Measurements from ENCODE around the gene STEAP2. TPM values are rescaled to one million over a fixed set of nuclear protein-coding genes. Genes with fewer than 3 reads are reported as not detected.

Gene STEAP2
- total RNA-seq, 1 donor from 2014 or later, result 11.5 TPM

DNA sequence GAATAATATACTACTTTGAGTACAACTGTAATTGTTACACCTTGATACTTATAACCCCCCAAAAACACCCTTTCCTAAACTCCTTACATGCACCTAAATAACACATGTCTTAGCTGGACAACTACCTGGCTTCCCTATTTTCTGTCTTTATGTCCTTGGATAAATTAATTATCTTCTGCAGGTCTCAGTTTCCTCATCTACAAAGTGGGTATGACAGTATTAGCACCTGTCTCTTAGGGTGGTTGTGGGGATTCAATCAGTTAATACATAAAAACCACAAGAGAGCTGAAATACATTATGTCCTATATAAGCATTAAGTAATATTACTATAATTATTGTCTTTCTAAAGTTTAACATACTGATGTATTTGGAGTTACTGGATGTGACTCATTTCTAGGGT lies 10.8 kb downstream of the STEAP2 start:
- Histone ChIP-seq H3K4me1 (no peaks in the 10 kb centered on the region), H3K27ac (no peak overlapping the region), H3K27me3 (no peaks in the 10 kb centered on the region), H3K36me3 (peaks cover 6% of the 10 kb centered on the region), H3K4me3 (no peak overlapping the region), H3K9me3 (no peaks in the 10 kb centered on the region)
- no peak for DNase-seq
- intact Hi-C loops (cut with DNase I), result no loop called here
- TF ChIP-seq, protein P1, sequence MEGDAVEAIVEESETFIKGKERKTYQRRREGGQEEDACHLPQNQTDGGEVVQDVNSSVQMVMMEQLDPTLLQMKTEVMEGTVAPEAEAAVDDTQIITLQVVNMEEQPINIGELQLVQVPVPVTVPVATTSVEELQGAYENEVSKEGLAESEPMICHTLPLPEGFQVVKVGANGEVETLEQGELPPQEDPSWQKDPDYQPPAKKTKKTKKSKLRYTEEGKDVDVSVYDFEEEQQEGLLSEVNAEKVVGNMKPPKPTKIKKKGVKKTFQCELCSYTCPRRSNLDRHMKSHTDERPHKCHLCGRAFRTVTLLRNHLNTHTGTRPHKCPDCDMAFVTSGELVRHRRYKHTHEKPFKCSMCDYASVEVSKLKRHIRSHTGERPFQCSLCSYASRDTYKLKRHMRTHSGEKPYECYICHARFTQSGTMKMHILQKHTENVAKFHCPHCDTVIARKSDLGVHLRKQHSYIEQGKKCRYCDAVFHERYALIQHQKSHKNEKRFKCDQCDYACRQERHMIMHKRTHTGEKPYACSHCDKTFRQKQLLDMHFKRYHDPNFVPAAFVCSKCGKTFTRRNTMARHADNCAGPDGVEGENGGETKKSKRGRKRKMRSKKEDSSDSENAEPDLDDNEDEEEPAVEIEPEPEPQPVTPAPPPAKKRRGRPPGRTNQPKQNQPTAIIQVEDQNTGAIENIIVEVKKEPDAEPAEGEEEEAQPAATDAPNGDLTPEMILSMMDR (IDR thresholded peaks at IDR 0.05), result no peak
- no peak for ATAC-seq

- H3K27me3 ChIP-seq, result no peaks in the 10 kb centered on the region
- H3K27ac ChIP-seq, result no peak overlapping the region
- TF ChIP-seq, protein P1 (IDR thresholded peaks at IDR 0.05), result no peak
- intact Hi-C loops (cut with DNase I), result no loop called here
- ATAC-seq, result peak; percentile 23
- H3K4me1 ChIP-seq, result no peaks in the 10 kb centered on the region
- H3K9me3 ChIP-seq, result no peaks in the 10 kb centered on the region
- peaks cover 11% of the 10 kb centered on the region for H3K36me3 ChIP-seq
- no peak for DNase-seq
- H3K4me3 ChIP-seq, result no peak overlapping the region
These were observed 11.5 kb downstream of the STEAP2 start for GRCh38 chr7:90222811-90223725.

- TF ChIP-seq, protein P1 (IDR thresholded peaks at IDR 0.05), result no peak
- intact Hi-C loops (cut with DNase I), result no loop called here
- H3K27me3 ChIP-seq, result no peaks in the 10 kb centered on the region
- peaks cover 11% of the 10 kb centered on the region for H3K36me3 ChIP-seq
- no peak overlapping the region for H3K4me3 ChIP-seq
- H3K27ac ChIP-seq, result no peak overlapping the region
- no peak for DNase-seq
- ATAC-seq, result no peak
- no peaks in the 10 kb centered on the region for H3K4me1 ChIP-seq
- H3K9me3 ChIP-seq, result no peaks in the 10 kb centered on the region
These were observed 12.7 kb downstream of the STEAP2 start for GRCh38 chr7:90224195-90224594.

- no peaks in the 10 kb centered on the region for H3K9me3 ChIP-seq
- ATAC-seq (no peak), DNase-seq (no peak)
- H3K4me3 ChIP-seq, result no peak overlapping the region
- peaks cover 11% of the 10 kb centered on the region for H3K36me3 ChIP-seq
- no peaks in the 10 kb centered on the region for H3K4me1 ChIP-seq
- intact Hi-C loops (cut with DNase I), result no loop called here
- TF ChIP-seq, protein P1 (IDR thresholded peaks at IDR 0.05), result no peak
- H3K27me3 ChIP-seq, result no peaks in the 10 kb centered on the region
- H3K27ac ChIP-seq, result no peak overlapping the region
These were observed 13.6 kb downstream of the STEAP2 start for GRCh38 chr7:90225181-90225580.

- Histone ChIP-seq H3K9me3 (no peaks in the 10 kb centered on the region), H3K27ac (no peak overlapping the region), H3K4me1 (no peaks in the 10 kb centered on the region), H3K4me3 (no peak overlapping the region), H3K36me3 (peaks cover 11% of the 10 kb centered on the region), H3K27me3 (no peaks in the 10 kb centered on the region)
- no peak for ATAC-seq
- intact Hi-C loops (cut with DNase I), result no loop called here
- no peak for DNase-seq
- TF ChIP-seq, protein P1 (IDR thresholded peaks at IDR 0.05), result no peak
These were observed 14.1 kb downstream of the STEAP2 start for GRCh38 chr7:90225601-90226000.

Measured in upper lobe of right lung (tissue), 1 donor.